ENCODE measurements around the gene KRT86. TPM values are rescaled to one million over a fixed set of nuclear protein-coding genes. Genes with fewer than 3 reads are reported as not detected.

Gene KRT86
- total and polyA plus RNA-seq, 2 donors from 2014 or later: 1.3 TPM; not detected in 1

DNA sequence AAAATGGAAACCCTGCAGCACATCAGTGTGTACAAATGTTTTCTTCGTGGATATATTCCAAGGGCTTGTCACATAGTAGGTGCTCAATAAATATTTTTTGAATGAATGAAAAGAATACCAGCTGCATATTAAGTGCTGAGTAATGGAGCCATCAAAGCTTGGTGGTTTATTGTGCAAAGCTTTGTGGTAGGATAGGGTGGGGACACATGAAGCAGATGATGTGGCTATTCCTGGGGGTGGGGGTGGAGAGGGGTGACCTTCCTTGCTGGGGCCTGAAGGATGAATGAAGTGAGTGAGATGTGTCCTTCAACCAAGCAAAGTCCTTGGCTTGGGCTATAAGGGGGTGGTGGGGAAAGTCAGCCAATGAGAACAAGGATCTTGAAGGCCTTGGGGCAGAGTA, 21.2 kb downstream of the KRT86 start:
- Histone ChIP-seq H3K27ac (ENCODE audit: low read depth in 2 of 2, low read length in 2 of 2) (no peak overlapping the region), H3K9ac (ENCODE audit: low read length in 3 of 3) (no peak overlapping the region), H3K36me3 (ENCODE audit: control insufficient read depth in 2 of 3, insufficient read depth in 3 of 3, low read length in 3 of 3) (no peaks in the 10 kb centered on the region), H3K9me3 (ENCODE audit: control insufficient read depth in 2 of 3, insufficient read depth in 1 of 3, low read length in 3 of 3) (no peaks in the 10 kb centered on the region), H3K27me3 (ENCODE audit: control insufficient read depth, insufficient read depth, low read length) (peaks cover 10% of the 10 kb centered on the region), H3K4me3 (ENCODE audit: low read length in 3 of 3) (no peak overlapping the region), H3K4me1 (ENCODE audit: control insufficient read depth in 2 of 3, insufficient read depth in 2 of 3, low read depth in 1 of 3, low read length in 3 of 3) (no peaks in the 10 kb centered on the region)
- FAIRE-seq: no peak
- DNase-seq: peak in 1 of 5 donors; percentile 0
- no peak for TF ChIP-seq CTCF (IDR thresholded peaks at IDR 0.05; ENCODE audit: borderline replicate concordance, extremely low read depth, insufficient read depth)
- intact Hi-C loops (cut with DNase I): no loop called here

GRCh38 chr12:52296572-52297215, 22.2 kb downstream of the KRT86 start:
- Histone ChIP-seq H3K9ac (ENCODE audit: low read length in 3 of 3) (no peak overlapping the region), H3K4me1 (ENCODE audit: control insufficient read depth in 2 of 3, insufficient read depth in 2 of 3, low read depth in 1 of 3, low read length in 3 of 3) (no peaks in the 10 kb centered on the region), H3K9me3 (ENCODE audit: control insufficient read depth in 2 of 3, insufficient read depth in 1 of 3, low read length in 3 of 3) (no peaks in the 10 kb centered on the region), H3K27me3 (ENCODE audit: control insufficient read depth, insufficient read depth, low read length) (peaks cover 5% of the 10 kb centered on the region), H3K4me3 (ENCODE audit: low read length in 3 of 3) (no peak overlapping the region), H3K36me3 (ENCODE audit: control insufficient read depth in 2 of 3, insufficient read depth in 3 of 3, low read length in 3 of 3) (no peaks in the 10 kb centered on the region), H3K27ac (ENCODE audit: low read depth in 2 of 2, low read length in 2 of 2) (no peak overlapping the region)
- FAIRE-seq: no peak
- intact Hi-C loops (cut with DNase I): no loop called here
- TF ChIP-seq CTCF (IDR thresholded peaks at IDR 0.05; ENCODE audit: borderline replicate concordance, extremely low read depth, insufficient read depth): no peak
- peak in 1 of 5 donors; percentile 5 for DNase-seq

DNA sequence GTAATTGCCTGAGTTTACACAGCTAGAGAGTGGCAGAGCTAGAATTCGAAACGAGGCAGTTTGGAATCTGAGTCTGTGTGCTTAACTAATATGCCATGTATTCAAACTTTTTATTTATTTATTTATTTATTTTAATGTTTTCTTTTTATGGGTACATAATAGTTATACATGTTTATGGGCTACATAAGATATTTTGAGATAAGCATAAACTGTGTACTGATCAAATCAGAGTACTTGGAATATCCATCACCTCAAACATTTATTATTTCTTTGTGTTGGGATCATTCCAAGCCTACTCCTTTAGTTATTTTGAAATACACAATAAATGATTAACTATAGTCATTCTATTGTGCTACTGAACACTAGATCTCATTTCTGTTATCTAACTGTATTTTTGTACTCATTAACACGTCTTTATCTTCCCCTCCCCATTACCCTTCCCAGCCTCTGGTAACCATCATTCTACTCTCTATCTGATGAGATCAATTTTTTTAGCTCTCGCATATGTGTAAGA, 24.3 kb downstream of the KRT86 start:
- Histone ChIP-seq H3K4me1 (ENCODE audit: control insufficient read depth in 2 of 3, insufficient read depth in 2 of 3, low read depth in 1 of 3, low read length in 3 of 3) (no peaks in the 10 kb centered on the region), H3K4me3 (ENCODE audit: low read length in 3 of 3) (no peak overlapping the region), H3K9me3 (ENCODE audit: control insufficient read depth in 2 of 3, insufficient read depth in 1 of 3, low read length in 3 of 3) (no peaks in the 10 kb centered on the region), H3K27ac (ENCODE audit: low read depth in 2 of 2, low read length in 2 of 2) (no peak overlapping the region), H3K36me3 (ENCODE audit: control insufficient read depth in 2 of 3, insufficient read depth in 3 of 3, low read length in 3 of 3) (no peaks in the 10 kb centered on the region), H3K9ac (ENCODE audit: low read length in 3 of 3) (no peak overlapping the region), H3K27me3 (ENCODE audit: control insufficient read depth, insufficient read depth, low read length) (no peaks in the 10 kb centered on the region)
- FAIRE-seq: no peak
- no peak for TF ChIP-seq CTCF (IDR thresholded peaks at IDR 0.05; ENCODE audit: borderline replicate concordance, extremely low read depth, insufficient read depth)
- intact Hi-C loops (cut with DNase I): no loop called here
- DNase-seq: no peak

Data from kidney (tissue), 14 donors.